Stimulated activated CD4-positive, alpha-beta T cell treated with anti-CD3 and anti-CD28 coated beads, Interleukin-1b, Interleukin-23, amount 100 ng/mL, for 48 hours (primary cell): Measurements from ENCODE around the gene ANKZF1.

Experiments used
- DNase-seq: peaks from one replicate; pipeline ENCODE4 v3.0.0-alpha.2; 2020

ANKZF1 gene

GRCh38 chr2:219228041-219228910, 1.3 kb upstream of the ANKZF1 start:
- DNase-seq, result no peak

- no peak for DNase-seq
These were observed 698 bp upstream of the ANKZF1 start for GRCh38 chr2:219228911-219229304.

GRCh38 chr2:219230059-219230540, 494 bp downstream of the ANKZF1 start:
- peak; percentile 67 for DNase-seq

GRCh38 chr2:219234331-219234730, 4.7 kb downstream of the ANKZF1 start:
- DNase-seq, result no peak

GRCh38 chr2:219243291-219243761, 13.7 kb downstream of the ANKZF1 start:
- DNase-seq, result no peak

- no peak for DNase-seq
These were observed 15.2 kb downstream of the ANKZF1 start for GRCh38 chr2:219244789-219245147.

- DNase-seq, result peak; percentile 87
These were observed 15.7 kb downstream of the ANKZF1 start, which contains the start of the genes GLB1L and STK16 for GRCh38 chr2:219245148-219245898. Gene GLB1L, minus strand, starts transcription at chr2:219245444. Its CDS starts 1,871 bp downstream, at chr2:219243573. Gene STK16, plus strand, starts transcription at chr2:219245479. Its CDS starts 521 bp downstream, at chr2:219246000.

- DNase-seq, result no peak
These were observed 16.3 kb downstream of the ANKZF1 start for GRCh38 chr2:219245899-219246230.

GRCh38 chr2:219246559-219246958, 17.0 kb downstream of the ANKZF1 start:
- DNase-seq, result no peak

- DNase-seq, result peak; percentile 70
These were observed 18.4 kb downstream of the ANKZF1 start for GRCh38 chr2:219247678-219248642.

GRCh38 chr2:219248845-219249202, 19.2 kb downstream of the ANKZF1 start:
- no peak for DNase-seq

- peak; percentile 37 for DNase-seq
These were observed 19.8 kb downstream of the ANKZF1 start for GRCh38 chr2:219249203-219249980.

- no peak for DNase-seq
These were observed 20.6 kb downstream of the ANKZF1 start for GRCh38 chr2:219250049-219250781.

GRCh38 chr2:219251656-219252055, 22.1 kb downstream of the ANKZF1 start:
- DNase-seq, result no peak

- DNase-seq, result peak; percentile 42
These were observed 22.5 kb downstream of the ANKZF1 start for GRCh38 chr2:219252084-219252483.

GRCh38 chr2:219252570-219252899, 22.9 kb downstream of the ANKZF1 start:
- no peak for DNase-seq

GRCh38 chr2:219252900-219253752, 23.5 kb downstream of the ANKZF1 start, which contains the start of gene TUBA4B:
Gene TUBA4B, plus strand, starts transcription at chr2:219253243. Its CDS starts 165 bp downstream, at chr2:219253408.
- peak; percentile 56 for DNase-seq

- peak; percentile 88 for DNase-seq
These were observed 24.4 kb downstream of the ANKZF1 start, which contains the start of gene TUBA4A for GRCh38 chr2:219253753-219254589. Gene TUBA4A, minus strand, starts transcription at chr2:219253918. Its CDS starts 60 bp downstream, at chr2:219253858.
